Upper lobe of right lung (tissue), 1 donor: Measurements from ENCODE around the gene KATNA1. TPM values are rescaled to one million over a fixed set of nuclear protein-coding genes. Genes with fewer than 3 reads are reported as not detected.

Source experiments
- ATAC-seq: fragments of 200-7000 bp; cut with Tn5 transposase; one replicate; pipeline ENCODE4 v1.9.1; 2020; ENCODE audit warnings: mild to moderate bottlenecking, moderate library complexity
- DNase-seq: peaks from one replicate; pipeline ENCODE4 v3.0.0-alpha.2; 2020
- H3K27ac ChIP-seq: fragments of 200-600 bp; one replicate; pipeline ENCODE4 v1.8.0; 2022
- H3K27me3 ChIP-seq: fragments of 200-600 bp; one replicate; pipeline ENCODE4 v1.8.0; 2022; ENCODE audit warnings: mild to moderate bottlenecking
- H3K36me3 ChIP-seq: fragments of 200-600 bp; one replicate; pipeline ENCODE4 v1.8.0; 2022
- H3K4me1 ChIP-seq: fragments of 200-600 bp; one replicate; pipeline ENCODE4 v1.8.0; 2022
- H3K4me3 ChIP-seq: fragments of 200-600 bp; one replicate; pipeline ENCODE4 v1.8.0; 2022; ENCODE audit warnings: mild to moderate bottlenecking
- H3K9me3 ChIP-seq: fragments of 200-600 bp; one replicate; pipeline ENCODE4 v1.8.0; 2022
- CTCF ChIP-seq: fragments of 200-600 bp; IDR thresholded peaks from one replicate; pipeline ENCODE4 v1.8.0; 2022; ENCODE audit warnings: antibody characterized with exemption
- intact Hi-C: fragments of 100-400 bp; cut with DNase I; formaldehyde crosslinking; loops from one replicate; pipeline ENCODE4 v1.11.0; 2022
- total RNA-seq: library from RNA; stranded (reverse); fragmentation: NEBNext Ultra II Directional; extraction: Animal tissue kit (Norgen Biotek cat#: 25700); gene quantifications from one replicate; pipeline ENCODE4 v1.2.1, GENCODE V29; 2021
- donor health status: DM: no; HTN: yes; CAD: no; lungs with severe emphysema.

Gene KATNA1
- total RNA-seq, 1 donor from 2014 or later = 14.3 TPM

- no peaks in the 10 kb centered on the region for H3K4me1 ChIP-seq
- no peak overlapping the region for H3K4me3 ChIP-seq
- H3K27me3 ChIP-seq = no peaks in the 10 kb centered on the region
- H3K36me3 ChIP-seq = peaks cover 42% of the 10 kb centered on the region
- intact Hi-C loops = no loop called here
- no peak for DNase-seq
- H3K27ac ChIP-seq = no peak overlapping the region
- no peak for TF ChIP-seq CTCF
- no peaks in the 10 kb centered on the region for H3K9me3 ChIP-seq
- ATAC-seq = no peak
These were observed 14.2 kb downstream of the KATNA1 start for GRCh38 chr6:149634315-149634714.

GRCh38 chr6:149628875-149629510, 19.5 kb downstream of the KATNA1 start:
- peaks cover 40% of the 10 kb centered on the region for H3K36me3 ChIP-seq
- no peak overlapping the region for H3K27ac ChIP-seq
- no peak overlapping the region for H3K4me3 ChIP-seq
- H3K9me3 ChIP-seq = no peaks in the 10 kb centered on the region
- ATAC-seq (peak; percentile 55), DNase-seq (no peak)
- no peak for TF ChIP-seq CTCF
- H3K4me1 ChIP-seq = no peaks in the 10 kb centered on the region
- intact Hi-C loops = no loop called here
- H3K27me3 ChIP-seq = no peaks in the 10 kb centered on the region

- no peak for TF ChIP-seq CTCF
- H3K27ac ChIP-seq = no peak overlapping the region
- no peak for DNase-seq
- H3K4me1 ChIP-seq = no peaks in the 10 kb centered on the region
- intact Hi-C loops = no loop called here
- H3K9me3 ChIP-seq = no peaks in the 10 kb centered on the region
- peaks cover 53% of the 10 kb centered on the region for H3K36me3 ChIP-seq
- no peak overlapping the region for H3K4me3 ChIP-seq
- no peak for ATAC-seq
- H3K27me3 ChIP-seq = no peaks in the 10 kb centered on the region
These were observed 20.8 kb downstream of the KATNA1 start for GRCh38 chr6:149627672-149628071.

- no peaks in the 10 kb centered on the region for H3K4me1 ChIP-seq
- intact Hi-C loops = no loop called here
- no peaks in the 10 kb centered on the region for H3K9me3 ChIP-seq
- H3K4me3 ChIP-seq = no peak overlapping the region
- no peak for DNase-seq
- no peaks in the 10 kb centered on the region for H3K27me3 ChIP-seq
- H3K36me3 ChIP-seq = peaks cover 16% of the 10 kb centered on the region
- no peak for ATAC-seq
- no peak for TF ChIP-seq CTCF
- H3K27ac ChIP-seq = no peak overlapping the region
These were observed 32.7 kb downstream of the KATNA1 start for GRCh38 chr6:149615805-149616204.

- H3K27me3 ChIP-seq = no peaks in the 10 kb centered on the region
- no peak for TF ChIP-seq CTCF
- no peaks in the 10 kb centered on the region for H3K9me3 ChIP-seq
- intact Hi-C loops = no loop called here
- DNase-seq (no peak), ATAC-seq (no peak)
- H3K4me1 ChIP-seq = no peaks in the 10 kb centered on the region
- peaks cover 4% of the 10 kb centered on the region for H3K36me3 ChIP-seq
- no peak overlapping the region for H3K4me3 ChIP-seq
- no peak overlapping the region for H3K27ac ChIP-seq
These were observed 34.2 kb downstream of the KATNA1 start for GRCh38 chr6:149614337-149614736.
